Ovary (tissue), 3 donors: Measurements from ENCODE around the gene LTBR.

ENCODE experiments used
- POLR2A ChIP-seq: fragments of 450-650 bp; IDR thresholded peaks from one replicate; pipeline ENCODE4 v1.6.1; 2017; ENCODE audit warnings: antibody characterized with exemption, mild to moderate bottlenecking, moderate library complexity
- TF ChIP-seq, protein P1 (sequence below), 3 donors: fragments of 450-650 bp in 2 of 3; fragments of 200-600 bp in 1 of 3; IDR thresholded peaks; one replicate each; pipeline versions ENCODE4 v1.5.1 to v1.8.0; 2016 to 2022; ENCODE audit warnings: antibody characterized with exemption in 3 of 3, mild to moderate bottlenecking in 1 of 3
- donor health status: DM: no; HTN: no; CAD: no.

- peak; percentile 76 for TF ChIP-seq POLR2A
- TF ChIP-seq, protein P1, sequence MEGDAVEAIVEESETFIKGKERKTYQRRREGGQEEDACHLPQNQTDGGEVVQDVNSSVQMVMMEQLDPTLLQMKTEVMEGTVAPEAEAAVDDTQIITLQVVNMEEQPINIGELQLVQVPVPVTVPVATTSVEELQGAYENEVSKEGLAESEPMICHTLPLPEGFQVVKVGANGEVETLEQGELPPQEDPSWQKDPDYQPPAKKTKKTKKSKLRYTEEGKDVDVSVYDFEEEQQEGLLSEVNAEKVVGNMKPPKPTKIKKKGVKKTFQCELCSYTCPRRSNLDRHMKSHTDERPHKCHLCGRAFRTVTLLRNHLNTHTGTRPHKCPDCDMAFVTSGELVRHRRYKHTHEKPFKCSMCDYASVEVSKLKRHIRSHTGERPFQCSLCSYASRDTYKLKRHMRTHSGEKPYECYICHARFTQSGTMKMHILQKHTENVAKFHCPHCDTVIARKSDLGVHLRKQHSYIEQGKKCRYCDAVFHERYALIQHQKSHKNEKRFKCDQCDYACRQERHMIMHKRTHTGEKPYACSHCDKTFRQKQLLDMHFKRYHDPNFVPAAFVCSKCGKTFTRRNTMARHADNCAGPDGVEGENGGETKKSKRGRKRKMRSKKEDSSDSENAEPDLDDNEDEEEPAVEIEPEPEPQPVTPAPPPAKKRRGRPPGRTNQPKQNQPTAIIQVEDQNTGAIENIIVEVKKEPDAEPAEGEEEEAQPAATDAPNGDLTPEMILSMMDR (IDR thresholded peaks at IDR 0.05), result no peak
Observed at GRCh38 chr12:6336079-6336888, 47.7 kb upstream of the LTBR start.
